HG03066 (cell line): Measurements from ENCODE around the gene MLIP.
"Not testable (repeated sequence)": the region's sequence is repeated elsewhere in the genome, so short reads cannot be mapped to it uniquely, and the experiment has no call there.

Source experiments
- ATAC-seq: cut with Tn5 transposase; IDR thresholded peaks from one replicate; pipeline ENCODE4 v1.9.1; 2021; ENCODE audit warnings: low read depth; ENCODE audit not compliant: unreplicated experiment

The MLIP gene

GRCh38 chr6:54111341-54112045, at the start of gene MLIP:
MLIP (plus strand) TSS chr6:54111443; CDS start chr6:54111480, 37 bp downstream.
- ATAC-seq, result no peak

GRCh38 chr6:54063228-54063539, 48.1 kb upstream of the MLIP start:
- no peak for ATAC-seq

- no peak for ATAC-seq
Observed at GRCh38 chr6:54068694-54069093, 42.5 kb upstream of the MLIP start.

- ATAC-seq, result no peak
Observed at GRCh38 chr6:54070025-54070424, 41.2 kb upstream of the MLIP start.

GRCh38 chr6:54071821-54072340, 39.4 kb upstream of the MLIP start:
- ATAC-seq, result no peak

- ATAC-seq, result no peak
Observed at GRCh38 chr6:54072635-54073313, 38.5 kb upstream of the MLIP start.

GRCh38 chr6:54073487-54073886, 37.8 kb upstream of the MLIP start:
- ATAC-seq, result no peak

GRCh38 chr6:54074109-54074508, 37.1 kb upstream of the MLIP start:
- no peak for ATAC-seq

GRCh38 chr6:54074578-54075195, 36.6 kb upstream of the MLIP start:
- no peak for ATAC-seq

- ATAC-seq, result no peak
Observed at GRCh38 chr6:54076159-54076789, 35.0 kb upstream of the MLIP start.

- ATAC-seq, result not testable (repeated sequence)
Observed at GRCh38 chr6:54081499-54081898, 29.7 kb upstream of the MLIP start.

GRCh38 chr6:54083287-54083686, 28.0 kb upstream of the MLIP start:
- ATAC-seq, result no peak

GRCh38 chr6:54084231-54084630, 27.0 kb upstream of the MLIP start:
- no peak for ATAC-seq

GRCh38 chr6:54085047-54085446, 26.2 kb upstream of the MLIP start:
- ATAC-seq, result no peak

- ATAC-seq, result no peak
Observed at GRCh38 chr6:54085541-54085940, 25.7 kb upstream of the MLIP start.

GRCh38 chr6:54086439-54086838, 24.8 kb upstream of the MLIP start:
- no peak for ATAC-seq

- no peak for ATAC-seq
Observed at GRCh38 chr6:54087721-54088120, 23.5 kb upstream of the MLIP start.

- ATAC-seq, result no peak
Observed at GRCh38 chr6:54093326-54093948, 17.8 kb upstream of the MLIP start.

GRCh38 chr6:54094293-54094692, 16.9 kb upstream of the MLIP start:
- no peak for ATAC-seq

GRCh38 chr6:54094786-54095185, 16.5 kb upstream of the MLIP start:
- no peak for ATAC-seq

- ATAC-seq, result no peak
Observed at GRCh38 chr6:54095723-54096122, 15.5 kb upstream of the MLIP start.
